ENCODE measurements around the gene RTBDN.
"Not testable (repeated sequence)": the region's sequence is repeated elsewhere in the genome, so short reads cannot be mapped to it uniquely, and the experiment has no call there.

RTBDN gene

GRCh38 chr19:12856653-12857052 is 22.3 kb upstream of the RTBDN start:
- DNase-seq = no peak

- DNase-seq = peak; percentile 83
Observed at GRCh38 chr19:12847159-12848139, 13.1 kb upstream of the RTBDN start.

GRCh38 chr19:12846613-12847012 is 12.2 kb upstream of the RTBDN start:
- not testable (repeated sequence) for DNase-seq

GRCh38 chr19:12843999-12844732 is 9.8 kb upstream of the RTBDN start:
- no peak for DNase-seq

GRCh38 chr19:12843328-12843727 is 8.9 kb upstream of the RTBDN start:
- no peak for DNase-seq

GRCh38 chr19:12842511-12842910 is 8.1 kb upstream of the RTBDN start:
- DNase-seq = no peak

- no peak for DNase-seq
Observed at GRCh38 chr19:12841094-12841493, 6.7 kb upstream of the RTBDN start.

GRCh38 chr19:12840091-12841079 is 6.0 kb upstream of the RTBDN start:
- no peak for DNase-seq

- DNase-seq = no peak
Observed at GRCh38 chr19:12838886-12839756, 4.7 kb upstream of the RTBDN start.

GRCh38 chr19:12838182-12838885 is 4.0 kb upstream of the RTBDN start, which contains the start of gene MAST1:
Gene MAST1 (plus strand): TSS chr19:12838515. CDS start chr19:12838573, 58 bp downstream.
- no peak for DNase-seq

GRCh38 chr19:12837225-12837624 is 2.8 kb upstream of the RTBDN start:
- DNase-seq = no peak

- DNase-seq = no peak
Observed at GRCh38 chr19:12836529-12836863, 2.1 kb upstream of the RTBDN start.

- no peak for DNase-seq
Observed at GRCh38 chr19:12834976-12835757, 788 bp upstream of the RTBDN start.

GRCh38 chr19:12833738-12834565 is 427 bp downstream of the RTBDN start:
- no peak for DNase-seq

- no peak for DNase-seq
Observed at GRCh38 chr19:12833418-12833737, 1.0 kb downstream of the RTBDN start.

- DNase-seq = no peak
Observed at GRCh38 chr19:12828494-12828893, 5.9 kb downstream of the RTBDN start.

- DNase-seq = no peak
Observed at GRCh38 chr19:12825254-12826131, 8.9 kb downstream of the RTBDN start.

GRCh38 chr19:12821761-12822160 is 12.6 kb downstream of the RTBDN start:
- DNase-seq = no peak

All from activated T-cell treated with anti-CD3 and anti-CD28 coated beads for 4 hours (primary cell).